ENCODE measurements around the gene RSAD2. TPM values are rescaled to one million over a fixed set of nuclear protein-coding genes. Genes with fewer than 3 reads are reported as not detected.

Gene RSAD2
- total and polyA plus RNA-seq, 2 donors (not counting 1 experiment from before 2014, with no cell fraction given): 0.81 to 1.5 TPM

GRCh38 chr2:6932206-6932605, 54.6 kb downstream of the RSAD2 start:
- Histone ChIP-seq H2AFZ (ENCODE audit: insufficient read depth, low read depth, low read length, poor library complexity, severe bottlenecking) (no peak overlapping the region), H3K79me2 (ENCODE audit: control insufficient read depth, insufficient read depth, low read length) (no peaks in the 10 kb centered on the region), H3K4me3 (ENCODE audit: control extremely low read depth in 1 of 5, extremely low read depth in 1 of 5, insufficient read depth in 1 of 5, low read depth in 2 of 5, low read length in 4 of 5) (no peak overlapping the region), H3K36me3 (replicated peaks in 1 of 2; ENCODE audit: control extremely low read depth in 1 of 2, control insufficient read depth in 1 of 2, extremely low read depth in 1 of 2, insufficient read depth in 2 of 2, low read length in 1 of 2) (no peaks in the 10 kb centered on the region), H3K27ac (ENCODE audit: low read length in 2 of 2) (no peak overlapping the region), H3K9me3 (ENCODE audit: control extremely low read depth in 1 of 3, control insufficient read depth in 2 of 3, insufficient read depth in 1 of 3, low read length in 2 of 3) (peaks cover 0 to 10% (median 0%) of the 10 kb centered on the region in 3 donors), H3K4me1 (ENCODE audit: control insufficient read depth in 2 of 2, insufficient read depth in 2 of 2, low read length in 2 of 2) (peaks cover 8% of the 10 kb centered on the region in 2 donors), H3K27me3 (replicated peaks in 1 of 4; ENCODE audit: control extremely low read depth in 1 of 4, control insufficient read depth in 3 of 4, insufficient read depth in 4 of 4, low read length in 3 of 4) (no peaks in the 10 kb centered on the region), H3K9ac (ENCODE audit: low read length) (no peak overlapping the region), H4K20me1 (ENCODE audit: control insufficient read depth, insufficient read depth, low read length, poor library complexity, severe bottlenecking) (no peaks in the 10 kb centered on the region), H3K4me2 (replicated peaks; ENCODE audit: low read depth, low read length, poor library complexity, severe bottlenecking) (no peak overlapping the region)
- Mint-ChIP-seq H3K27ac (no peak overlapping the region), H3K9me3 (ENCODE audit: insufficient read depth) (peaks cover 4% of the 10 kb centered on the region), H3K4me1 (peaks cover 17% of the 10 kb centered on the region), H3K27me3 (no peaks in the 10 kb centered on the region), H3K4me3 (no peak overlapping the region)
- intact Hi-C loops (cut with micrococcal nuclease): no loop called here
- no peak for ATAC-seq (ENCODE audit: low read depth)
- no peak for DNase-seq
- WGBS (ENCODE audit: insufficient coverage): no CpG with 5 or more reads among the region's 1 CpG
- TF ChIP-seq EZH2 (IDR thresholded peaks at IDR 0.05; ENCODE audit: borderline replicate concordance, insufficient read depth, low read depth, low read length, poor library complexity, severe bottlenecking): no peak
- TF ChIP-seq, protein P1, sequence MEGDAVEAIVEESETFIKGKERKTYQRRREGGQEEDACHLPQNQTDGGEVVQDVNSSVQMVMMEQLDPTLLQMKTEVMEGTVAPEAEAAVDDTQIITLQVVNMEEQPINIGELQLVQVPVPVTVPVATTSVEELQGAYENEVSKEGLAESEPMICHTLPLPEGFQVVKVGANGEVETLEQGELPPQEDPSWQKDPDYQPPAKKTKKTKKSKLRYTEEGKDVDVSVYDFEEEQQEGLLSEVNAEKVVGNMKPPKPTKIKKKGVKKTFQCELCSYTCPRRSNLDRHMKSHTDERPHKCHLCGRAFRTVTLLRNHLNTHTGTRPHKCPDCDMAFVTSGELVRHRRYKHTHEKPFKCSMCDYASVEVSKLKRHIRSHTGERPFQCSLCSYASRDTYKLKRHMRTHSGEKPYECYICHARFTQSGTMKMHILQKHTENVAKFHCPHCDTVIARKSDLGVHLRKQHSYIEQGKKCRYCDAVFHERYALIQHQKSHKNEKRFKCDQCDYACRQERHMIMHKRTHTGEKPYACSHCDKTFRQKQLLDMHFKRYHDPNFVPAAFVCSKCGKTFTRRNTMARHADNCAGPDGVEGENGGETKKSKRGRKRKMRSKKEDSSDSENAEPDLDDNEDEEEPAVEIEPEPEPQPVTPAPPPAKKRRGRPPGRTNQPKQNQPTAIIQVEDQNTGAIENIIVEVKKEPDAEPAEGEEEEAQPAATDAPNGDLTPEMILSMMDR (IDR thresholded peaks at IDR 0.05): no peak
- CTCF ChIA-PET: interaction anchor here (1.1 kb wide), 1 partner anchor 15 kb away, joined by 4 read pairs; no protein-coding TSS in a partner anchor
- POLR2A ChIA-PET: no interaction called here

- Mint-ChIP-seq H3K27me3 (no peaks in the 10 kb centered on the region), H3K4me1 (peaks cover 17% of the 10 kb centered on the region), H3K9me3 (ENCODE audit: insufficient read depth) (peaks cover 4% of the 10 kb centered on the region), H3K4me3 (no peak overlapping the region), H3K27ac (no peak overlapping the region)
- Histone ChIP-seq H4K20me1 (ENCODE audit: control insufficient read depth, insufficient read depth, low read length, poor library complexity, severe bottlenecking) (no peaks in the 10 kb centered on the region), H3K9me3 (ENCODE audit: control extremely low read depth in 1 of 3, control insufficient read depth in 2 of 3, insufficient read depth in 1 of 3, low read length in 2 of 3) (peaks cover 0 to 6% (median 0%) of the 10 kb centered on the region in 3 donors), H3K27ac (ENCODE audit: low read length in 2 of 2) (no peak overlapping the region), H3K4me1 (ENCODE audit: control insufficient read depth in 2 of 2, insufficient read depth in 2 of 2, low read length in 2 of 2) (peaks cover 8% of the 10 kb centered on the region in 2 donors), H2AFZ (ENCODE audit: insufficient read depth, low read depth, low read length, poor library complexity, severe bottlenecking) (no peak overlapping the region), H3K9ac (ENCODE audit: low read length) (no peak overlapping the region), H3K27me3 (replicated peaks in 1 of 4; ENCODE audit: control extremely low read depth in 1 of 4, control insufficient read depth in 3 of 4, insufficient read depth in 4 of 4, low read length in 3 of 4) (no peaks in the 10 kb centered on the region), H3K4me3 (ENCODE audit: control extremely low read depth in 1 of 5, extremely low read depth in 1 of 5, insufficient read depth in 1 of 5, low read depth in 2 of 5, low read length in 4 of 5) (no peak overlapping the region), H3K36me3 (replicated peaks in 1 of 2; ENCODE audit: control extremely low read depth in 1 of 2, control insufficient read depth in 1 of 2, extremely low read depth in 1 of 2, insufficient read depth in 2 of 2, low read length in 1 of 2) (no peaks in the 10 kb centered on the region), H3K79me2 (ENCODE audit: control insufficient read depth, insufficient read depth, low read length) (no peaks in the 10 kb centered on the region), H3K4me2 (replicated peaks; ENCODE audit: low read depth, low read length, poor library complexity, severe bottlenecking) (no peak overlapping the region)
- intact Hi-C loops (cut with micrococcal nuclease): no loop called here
- CTCF ChIA-PET: interaction anchor here (1.1 kb wide), 1 partner anchor 16 kb away, joined by 4 read pairs; no protein-coding TSS in a partner anchor
- 100% methylated on average over 2 of the region's 7 CpGs for WGBS (ENCODE audit: insufficient coverage)
- DNase-seq (no peak), ATAC-seq (ENCODE audit: low read depth) (no peak)
- TF ChIP-seq, protein P1 (IDR thresholded peaks at IDR 0.05): no peak
- TF ChIP-seq EZH2 (IDR thresholded peaks at IDR 0.05; ENCODE audit: borderline replicate concordance, insufficient read depth, low read depth, low read length, poor library complexity, severe bottlenecking): no peak
- POLR2A ChIA-PET: no interaction called here
These were observed 55.3 kb downstream of the RSAD2 start for GRCh38 chr2:6932828-6933227.
